Cardiac muscle cell (in vitro differentiated cells and primary cell): ENCODE data around the gene CTCF. TPM values are rescaled to one million over a fixed set of nuclear protein-coding genes. Genes with fewer than 3 reads are reported as not detected.
"Not testable (repeated sequence)": the region's sequence is repeated elsewhere in the genome, so short reads cannot be mapped to it uniquely, and the experiment has no call there.

Experiments used
- DNase-seq, 2 donors: peaks; one replicate each; pipeline versions ENCODE4 v3.0.0 to v3.0.0-alpha.2; 2010 to 2017; ENCODE audit warnings: low read depth in 1 of 2, low spot score in 1 of 2
- H3K27ac ChIP-seq: fragments of 200-600 bp; sonication (generic); 2 replicates; pipeline ENCODE4 v1.5.1; 2016
- H3K27me3 ChIP-seq: fragments of 200-600 bp; sonication (generic); 2 replicates; pipeline ENCODE4 v1.6.0; 2016; ENCODE audit warnings: control low read depth
- H3K36me3 ChIP-seq: fragments of 200-600 bp; sonication (generic); 2 replicates; pipeline ENCODE4 v1.5.1; 2016; ENCODE audit warnings: control low read depth
- H3K4me1 ChIP-seq: fragments of 200-600 bp; sonication (generic); 2 replicates; pipeline ENCODE4 v1.8.1; 2017; ENCODE audit warnings: low read depth, mild to moderate bottlenecking, mixed run types
- H3K4me3 ChIP-seq: fragments of 200-600 bp; sonication (generic); 2 replicates; pipeline ENCODE4 v1.5.1; 2016; ENCODE audit warnings: mild to moderate bottlenecking
- H3K9me3 ChIP-seq: fragments of 200-600 bp; sonication (generic); 2 replicates; pipeline ENCODE4 v1.5.1; 2017; ENCODE audit warnings: low read depth, mild to moderate bottlenecking, control low read depth
- polyA plus RNA-seq: library from polyadenylated mRNA; unstranded; fragments of >200 nt; fragmentation: Nextera tagmentation; extraction: Ambion mirVana; gene quantifications from 2 replicates; pipeline ENCODE4 v1.2.1, GENCODE V29; 2016
- total RNA-seq: library from RNA; depleted of rRNA; stranded (reverse); fragments of >200 nt; gene quantifications from 2 replicates; pipeline ENCODE4 v1.2.3, GENCODE V29; 2016
- TF ChIP-seq, protein P1 (sequence below): IDR thresholded peaks from 2 replicates; pipeline ENCODE4 v1.5.1; 2012; ENCODE audit warnings: low read depth, mild to moderate bottlenecking, low read length

The CTCF gene
- total RNA-seq: 25.2 and 33.9 TPM in 2 replicates
- polyA plus RNA-seq: 37.6 and 38.0 TPM in 2 replicates

DNA sequence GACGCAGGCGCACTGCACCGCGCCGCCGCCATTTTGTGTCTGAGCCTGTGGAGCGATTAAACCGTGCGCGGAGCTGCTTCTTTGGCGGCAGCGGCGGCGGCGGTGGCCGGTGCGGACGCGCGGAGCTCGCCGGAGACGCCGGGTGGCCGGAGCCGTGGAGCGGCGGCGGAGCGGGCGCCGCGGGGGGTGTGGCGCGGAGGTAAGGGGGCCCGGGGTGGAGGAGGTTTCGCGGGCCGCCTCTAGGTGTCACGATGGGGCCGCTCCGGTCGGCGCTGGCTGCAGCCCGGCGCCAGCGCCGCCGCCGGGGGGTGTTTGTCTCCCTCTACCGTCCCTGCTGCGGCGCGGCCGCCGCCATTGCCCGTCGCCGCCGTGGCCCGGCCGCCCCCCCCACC is at the start of gene CTCF:
TSS of gene CTCF (plus strand) at position 1 of the 392 bp plus-strand sequence. CDS start 48,307 bp downstream, outside the sequence.
- Histone ChIP-seq H3K27ac (peak within 1 kb of the TSS; percentile 99), H3K27me3 (no peaks in the 10 kb centered on the region), H3K36me3 (no peaks in the 10 kb centered on the region), H3K4me3 (peak within 1 kb of the TSS; percentile 88), H3K9me3 (no peaks in the 10 kb centered on the region), H3K4me1 (peaks cover 12% of the 10 kb centered on the region)
- peak; percentile 90 to 92 for DNase-seq
- TF ChIP-seq, protein P1, sequence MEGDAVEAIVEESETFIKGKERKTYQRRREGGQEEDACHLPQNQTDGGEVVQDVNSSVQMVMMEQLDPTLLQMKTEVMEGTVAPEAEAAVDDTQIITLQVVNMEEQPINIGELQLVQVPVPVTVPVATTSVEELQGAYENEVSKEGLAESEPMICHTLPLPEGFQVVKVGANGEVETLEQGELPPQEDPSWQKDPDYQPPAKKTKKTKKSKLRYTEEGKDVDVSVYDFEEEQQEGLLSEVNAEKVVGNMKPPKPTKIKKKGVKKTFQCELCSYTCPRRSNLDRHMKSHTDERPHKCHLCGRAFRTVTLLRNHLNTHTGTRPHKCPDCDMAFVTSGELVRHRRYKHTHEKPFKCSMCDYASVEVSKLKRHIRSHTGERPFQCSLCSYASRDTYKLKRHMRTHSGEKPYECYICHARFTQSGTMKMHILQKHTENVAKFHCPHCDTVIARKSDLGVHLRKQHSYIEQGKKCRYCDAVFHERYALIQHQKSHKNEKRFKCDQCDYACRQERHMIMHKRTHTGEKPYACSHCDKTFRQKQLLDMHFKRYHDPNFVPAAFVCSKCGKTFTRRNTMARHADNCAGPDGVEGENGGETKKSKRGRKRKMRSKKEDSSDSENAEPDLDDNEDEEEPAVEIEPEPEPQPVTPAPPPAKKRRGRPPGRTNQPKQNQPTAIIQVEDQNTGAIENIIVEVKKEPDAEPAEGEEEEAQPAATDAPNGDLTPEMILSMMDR: peak; percentile 51

DNA sequence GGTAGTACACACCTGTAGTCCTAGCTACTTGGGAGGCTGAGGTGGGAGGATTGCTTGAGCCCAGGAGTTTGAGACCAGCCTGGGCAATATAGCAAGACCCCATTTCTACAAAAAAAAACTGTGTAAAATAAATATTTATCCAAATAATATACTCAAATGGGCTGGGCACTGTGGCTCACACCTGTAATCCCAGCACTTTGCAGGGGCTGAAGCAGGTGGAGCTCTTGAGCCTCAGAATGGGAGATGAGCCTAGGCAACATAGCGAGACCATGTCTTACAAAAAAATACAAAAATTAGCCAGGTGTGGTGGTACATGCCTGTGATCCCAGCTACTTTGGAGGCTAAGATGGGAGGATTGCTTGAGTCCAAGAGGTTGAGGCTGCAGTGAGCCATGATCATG is 48.4 kb upstream of the CTCF start:
- H3K9me3 ChIP-seq, H3K27ac ChIP-seq, H3K4me3 ChIP-seq, H3K36me3 ChIP-seq, DNase-seq, H3K4me1 ChIP-seq: not testable (repeated sequence)
- peaks cover 48% of the 10 kb centered on the region for H3K27me3 ChIP-seq

DNA sequence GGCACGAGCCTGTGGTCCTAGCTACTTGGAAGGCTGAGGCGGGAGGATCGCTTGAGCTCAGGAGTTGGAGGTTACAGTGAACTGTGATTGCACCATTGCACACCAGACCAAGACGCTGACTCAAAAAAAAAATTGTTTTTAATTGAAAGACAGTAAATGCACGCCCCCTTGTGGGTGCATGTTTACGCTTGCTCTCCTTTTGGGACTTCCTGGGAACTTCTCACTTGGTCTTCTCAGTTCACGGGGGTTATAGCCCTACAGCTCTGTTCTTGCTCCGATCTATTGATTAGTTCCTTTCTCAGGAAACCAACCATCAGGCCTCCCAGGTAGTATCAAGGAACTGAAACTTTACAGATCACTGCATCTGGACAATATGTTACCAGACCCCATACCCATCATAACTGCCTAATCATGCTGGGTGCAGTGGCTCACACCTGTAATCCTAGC is 47.9 kb upstream of the CTCF start:
- TF ChIP-seq, protein P1: peak; percentile 72
- Histone ChIP-seq H3K4me1 (no peaks in the 10 kb centered on the region), H3K9me3 (no peaks in the 10 kb centered on the region), H3K27ac (no peak overlapping the region), H3K4me3 (no peak overlapping the region), H3K27me3 (peaks cover 48% of the 10 kb centered on the region), H3K36me3 (no peaks in the 10 kb centered on the region)
- DNase-seq: peak; percentile 87 to 92

DNA sequence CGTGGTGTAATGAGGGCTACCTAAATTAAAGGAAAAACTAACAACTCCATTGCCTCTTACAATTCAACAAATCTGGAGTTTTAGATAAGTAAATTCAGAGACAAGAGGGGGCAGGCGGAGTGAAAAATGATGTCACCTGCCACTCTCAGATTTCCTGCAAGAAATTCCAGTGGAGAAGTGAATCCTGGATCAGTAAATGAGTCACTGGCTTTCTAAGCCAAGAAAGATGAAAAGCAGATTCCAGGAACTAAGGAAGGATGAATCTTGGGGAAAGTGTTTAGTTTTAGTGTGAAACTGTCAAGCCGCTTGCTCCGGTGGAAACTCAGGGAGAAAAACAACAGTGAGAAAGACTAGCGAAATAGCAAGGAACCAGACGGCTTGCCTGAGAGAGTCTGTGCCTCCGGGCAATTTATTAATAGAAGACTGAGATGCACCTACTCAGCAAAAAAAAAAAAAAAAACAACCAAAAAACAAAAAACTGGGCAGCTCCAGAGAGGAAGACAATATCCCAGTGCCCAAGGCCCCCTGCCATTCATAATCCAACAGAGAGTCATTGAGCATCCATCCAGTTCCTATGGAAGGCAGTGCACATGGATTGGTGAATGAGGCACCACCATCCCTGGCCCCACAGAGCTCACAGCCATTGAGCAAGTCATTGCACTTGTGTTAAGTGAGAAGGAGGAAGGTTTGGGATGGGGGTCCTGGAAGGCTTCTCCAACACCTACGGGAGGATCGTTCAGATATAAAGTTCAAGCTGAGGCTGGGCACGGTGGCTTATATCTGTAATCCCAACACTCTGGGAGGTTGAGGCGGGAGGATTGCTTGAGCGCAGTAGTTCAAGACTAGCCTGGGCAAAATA is 45.8 kb upstream of the CTCF start:
- peaks cover 50% of the 10 kb centered on the region for H3K27me3 ChIP-seq
- TF ChIP-seq, protein P1: no peak
- H3K4me3 ChIP-seq: no peak overlapping the region
- no peak overlapping the region for H3K27ac ChIP-seq
- no peaks in the 10 kb centered on the region for H3K9me3 ChIP-seq
- no peaks in the 10 kb centered on the region for H3K4me1 ChIP-seq
- no peaks in the 10 kb centered on the region for H3K36me3 ChIP-seq
- peak in 1 of 2 donors; percentile 50 for DNase-seq

DNA sequence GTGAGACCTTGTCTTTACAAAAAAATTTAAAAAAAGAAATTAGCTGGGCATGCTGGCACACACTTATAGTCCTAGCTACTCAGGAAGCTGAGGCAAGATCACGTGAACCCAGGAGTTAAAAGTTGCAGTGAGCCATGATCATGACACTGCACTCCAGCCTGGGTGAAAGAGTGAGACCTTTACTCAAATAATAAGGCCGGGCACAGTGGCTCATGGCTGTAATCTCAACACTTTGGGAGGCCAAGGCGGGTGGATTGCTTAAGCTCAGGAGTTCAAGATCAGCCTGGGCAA is 45.2 kb upstream of the CTCF start:
- H3K4me1 ChIP-seq: no peaks in the 10 kb centered on the region
- no peak for DNase-seq

More for the DNA sequence above, 45.2 kb upstream of the CTCF start:
- Histone ChIP-seq H3K4me3 (no peak overlapping the region), H3K36me3 (no peaks in the 10 kb centered on the region), H3K27me3 (peaks cover 44% of the 10 kb centered on the region), H3K27ac (no peak overlapping the region), H3K9me3 (no peaks in the 10 kb centered on the region)
- TF ChIP-seq, protein P1: no peak
